H1 (cell line): ENCODE measurements around the gene DNAI1.

Source experiments
- POLR2A ChIP-seq, 2 experiments: IDR thresholded peaks; 1 replicate in 1 of 2; 2 replicates in 1 of 2; pipeline ENCODE4 v1.6.1; 2011; ENCODE audit warnings: low read depth in 2 of 2, low read length in 2 of 2, mild to moderate bottlenecking in 2 of 2; ENCODE audit errors: control extremely low read depth in 1 of 2
- TF ChIP-seq, protein P1 (sequence below), 3 experiments: IDR thresholded peaks; 1 replicate in 2 of 3; 2 replicates in 1 of 3; pipeline versions ENCODE4 v1.5.1 to v1.6.1; 2011; ENCODE audit warnings: low read length in 3 of 3, mild to moderate bottlenecking in 3 of 3, inconsistent platforms in 2 of 3, low read depth in 1 of 3, moderate library complexity in 1 of 3; ENCODE audit not compliant: insufficient read depth in 1 of 3; ENCODE audit errors: control extremely low read depth in 1 of 3

DNA sequence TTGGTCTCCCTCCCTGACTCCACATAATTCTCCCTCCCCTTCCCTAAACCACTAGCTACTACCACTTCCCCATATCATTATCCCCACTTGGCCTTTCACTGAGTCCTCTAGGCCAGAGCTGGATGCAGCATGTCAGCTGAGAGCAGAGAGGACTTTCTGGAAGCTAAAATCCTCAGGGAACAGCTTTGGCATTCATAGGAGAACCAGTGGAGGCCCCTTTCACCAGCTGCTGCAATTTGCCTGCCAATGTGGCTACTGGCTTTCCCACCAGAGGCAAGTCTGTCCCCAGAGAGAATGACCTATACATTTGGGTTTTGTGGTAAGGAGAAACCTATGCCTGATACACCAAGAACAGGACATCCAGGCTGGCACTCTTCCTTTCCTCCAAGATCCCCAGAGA lies 14.6 kb upstream of the DNAI1 start:
- TF ChIP-seq, protein P1, sequence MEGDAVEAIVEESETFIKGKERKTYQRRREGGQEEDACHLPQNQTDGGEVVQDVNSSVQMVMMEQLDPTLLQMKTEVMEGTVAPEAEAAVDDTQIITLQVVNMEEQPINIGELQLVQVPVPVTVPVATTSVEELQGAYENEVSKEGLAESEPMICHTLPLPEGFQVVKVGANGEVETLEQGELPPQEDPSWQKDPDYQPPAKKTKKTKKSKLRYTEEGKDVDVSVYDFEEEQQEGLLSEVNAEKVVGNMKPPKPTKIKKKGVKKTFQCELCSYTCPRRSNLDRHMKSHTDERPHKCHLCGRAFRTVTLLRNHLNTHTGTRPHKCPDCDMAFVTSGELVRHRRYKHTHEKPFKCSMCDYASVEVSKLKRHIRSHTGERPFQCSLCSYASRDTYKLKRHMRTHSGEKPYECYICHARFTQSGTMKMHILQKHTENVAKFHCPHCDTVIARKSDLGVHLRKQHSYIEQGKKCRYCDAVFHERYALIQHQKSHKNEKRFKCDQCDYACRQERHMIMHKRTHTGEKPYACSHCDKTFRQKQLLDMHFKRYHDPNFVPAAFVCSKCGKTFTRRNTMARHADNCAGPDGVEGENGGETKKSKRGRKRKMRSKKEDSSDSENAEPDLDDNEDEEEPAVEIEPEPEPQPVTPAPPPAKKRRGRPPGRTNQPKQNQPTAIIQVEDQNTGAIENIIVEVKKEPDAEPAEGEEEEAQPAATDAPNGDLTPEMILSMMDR (IDR thresholded peaks at IDR 0.05; ENCODE audit: control extremely low read depth in 1 of 3, insufficient read depth in 1 of 3, low read depth in 1 of 3, low read length in 3 of 3), result no peak
- no peak for TF ChIP-seq POLR2A (IDR thresholded peaks at IDR 0.05; ENCODE audit: control extremely low read depth in 1 of 2, low read depth in 2 of 2, low read length in 2 of 2)
